Stimulated activated effector memory CD8-positive, alpha-beta T cell treated with anti-CD3 and anti-CD28 coated beads, Interleukin-12 subunit alpha, Interleukin-12 subunit beta, amount 100 ng/mL, for 72 hours (primary cell): ENCODE data around the gene FOXF2.
A peak's percentile ranks its signal among the peaks of the same experiment; 100 is the strongest.
"Not testable (repeated sequence)": the region's sequence is repeated elsewhere in the genome, so short reads cannot be mapped to it uniquely, and the experiment has no call there.

Experiments
- ATAC-seq: fragments of 150-1000 bp; cut with Tn5 transposase; 2 replicates; pipeline ENCODE4 v1.10.0; 2021
- DNase-seq, 2 donors: peaks; one replicate each; pipeline ENCODE4 v3.0.0; 2021 to 2022; ENCODE audit warnings: low spot score in 2 of 2
- H3K27ac Mint-ChIP-seq: one replicate; pipeline ENCODE4 v1.8.0; 2022; ENCODE audit warnings: mild to moderate bottlenecking, mixed read lengths
- H3K36me3 Mint-ChIP-seq: one replicate; pipeline ENCODE4 v1.8.0; 2022; ENCODE audit warnings: mild to moderate bottlenecking, mixed read lengths
- H3K4me1 Mint-ChIP-seq: one replicate; pipeline ENCODE4 v1.8.0; 2022; ENCODE audit warnings: mixed read lengths
- H3K4me3 Mint-ChIP-seq: one replicate; pipeline ENCODE4 v1.8.0; 2022; ENCODE audit warnings: mild to moderate bottlenecking, mixed read lengths
- H3K9me3 Mint-ChIP-seq: one replicate; pipeline ENCODE4 v1.8.0; 2022; ENCODE audit warnings: mixed read lengths

The FOXF2 gene

DNA sequence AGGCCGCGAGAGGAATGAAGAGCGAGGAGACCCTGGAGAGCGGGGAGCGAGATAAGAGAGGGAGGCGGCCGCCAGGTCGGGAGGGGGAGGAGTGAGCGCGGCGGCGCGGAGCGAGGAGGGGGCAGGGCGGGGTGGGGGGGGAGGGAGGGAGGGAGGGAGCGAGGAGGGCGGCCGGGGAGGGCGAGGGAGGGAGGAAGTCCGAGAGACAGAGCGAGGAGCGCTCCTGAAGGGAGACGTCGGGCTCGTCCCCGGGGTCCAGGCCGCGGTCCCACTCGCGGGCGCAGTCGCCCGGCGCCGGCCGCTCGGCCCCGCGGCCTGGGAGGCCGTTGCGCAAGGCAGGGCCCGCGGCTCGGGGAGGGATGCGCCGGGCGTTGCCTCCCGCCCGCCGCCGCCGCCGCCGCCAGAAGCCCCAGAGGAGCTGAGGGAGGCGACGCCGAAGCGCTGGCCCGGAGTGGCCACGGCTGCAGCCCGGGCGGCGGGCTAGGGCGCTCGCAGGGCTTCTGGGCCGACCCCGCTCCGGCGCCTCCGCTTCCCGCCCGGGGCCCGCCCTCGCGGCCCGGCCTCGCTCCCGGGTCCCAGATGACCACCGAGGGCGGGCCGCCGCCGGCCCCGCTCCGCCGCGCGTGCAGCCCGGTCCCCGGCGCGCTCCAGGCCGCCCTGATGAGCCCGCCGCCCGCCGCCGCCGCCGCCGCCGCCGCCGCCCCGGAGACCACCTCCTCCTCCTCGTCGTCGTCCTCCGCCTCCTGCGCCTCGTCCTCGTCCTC, at the start of gene FOXF2:
FOXF2 (plus strand) TSS at position 208 of the 764 bp plus-strand sequence; CDS start at position 580, 372 bp downstream.
- Mint-ChIP-seq H3K27ac (peak within 1 kb of the TSS; percentile 56), H3K4me1 (peaks cover 28% of the 10 kb centered on the region), H3K9me3 (no peaks in the 10 kb centered on the region), H3K36me3 (peaks cover 16% of the 10 kb centered on the region), H3K4me3 (peak within 1 kb of the TSS; percentile 68)
- DNase-seq, result no peak
- ATAC-seq, result no peak

DNA sequence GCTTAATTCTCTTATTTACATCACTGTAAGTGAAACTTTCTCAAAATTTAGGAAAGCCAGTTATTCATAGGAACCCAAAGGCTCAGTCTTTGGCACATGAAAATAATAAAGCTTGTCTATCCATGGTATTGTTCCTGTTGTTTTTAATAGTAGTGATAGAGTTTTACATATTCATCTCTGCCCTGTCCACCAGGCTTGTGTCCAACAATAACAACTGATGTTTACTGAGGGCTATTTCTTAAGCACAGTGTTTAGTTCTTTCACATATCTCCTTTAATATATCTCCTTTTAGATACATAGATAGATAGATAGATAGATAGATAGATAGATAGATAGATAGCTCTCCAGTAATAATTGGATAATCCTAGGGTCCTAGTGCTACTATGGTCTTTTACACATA, 43.3 kb upstream of the FOXF2 start:
- DNase-seq (no peak), ATAC-seq (no peak)
- Mint-ChIP-seq H3K9me3 (peaks cover 5% of the 10 kb centered on the region), H3K4me1 (no peaks in the 10 kb centered on the region), H3K36me3 (no peaks in the 10 kb centered on the region), H3K4me3 (no peak overlapping the region), H3K27ac (no peak overlapping the region)

DNA sequence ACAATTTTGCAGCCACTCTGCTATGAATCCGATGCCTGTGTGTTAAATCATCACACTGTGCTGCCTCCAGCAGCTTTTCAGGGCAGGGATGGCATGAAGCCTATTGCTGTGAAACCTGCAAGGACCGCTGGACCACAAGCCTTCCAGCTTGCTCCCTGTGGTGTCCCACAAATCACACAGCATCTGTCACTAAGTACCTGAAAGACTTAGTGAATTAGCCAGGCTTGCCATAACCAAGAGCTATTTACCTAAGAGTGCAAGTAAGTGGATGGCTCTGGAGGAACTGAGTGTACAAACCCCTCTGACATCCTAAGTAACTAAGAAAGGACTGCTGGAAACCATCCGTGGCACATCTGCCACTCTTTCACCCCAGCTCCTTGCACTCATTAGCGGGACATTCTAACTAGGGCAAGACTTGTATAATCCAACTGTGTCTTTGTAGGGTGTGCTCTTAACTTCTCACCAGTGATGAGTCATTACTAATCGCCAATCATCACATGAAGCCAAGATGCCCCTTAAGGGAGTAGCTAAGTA, 42.8 kb upstream of the FOXF2 start:
- no peaks in the 10 kb centered on the region for H3K36me3 Mint-ChIP-seq
- no peaks in the 10 kb centered on the region for H3K4me1 Mint-ChIP-seq
- ATAC-seq, result no peak
- H3K27ac Mint-ChIP-seq, result no peak overlapping the region
- H3K4me3 Mint-ChIP-seq, result no peak overlapping the region
- H3K9me3 Mint-ChIP-seq, result peaks cover 9% of the 10 kb centered on the region
- no peak for DNase-seq

DNA sequence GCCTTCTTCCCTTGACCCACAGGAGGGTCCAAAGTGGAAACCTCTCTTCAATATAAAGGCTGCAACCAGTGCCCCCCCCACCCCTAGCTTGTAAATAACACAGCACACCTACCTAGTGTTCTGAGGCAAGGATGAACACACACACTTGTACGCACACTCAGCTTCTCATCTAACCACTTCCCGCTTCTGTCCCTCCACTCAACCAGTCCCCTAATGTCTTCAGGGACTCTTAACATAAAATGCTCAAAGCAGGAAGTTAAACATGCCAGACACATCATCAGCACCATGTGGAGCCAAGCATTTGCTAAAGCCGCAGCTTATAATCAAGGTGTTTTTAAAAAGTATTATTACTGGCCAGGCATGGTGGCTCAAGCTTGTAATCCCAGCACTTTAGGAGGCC, 42.2 kb upstream of the FOXF2 start:
- peaks cover 13% of the 10 kb centered on the region for H3K9me3 Mint-ChIP-seq
- no peak for DNase-seq
- no peaks in the 10 kb centered on the region for H3K4me1 Mint-ChIP-seq
- no peaks in the 10 kb centered on the region for H3K36me3 Mint-ChIP-seq
- H3K4me3 Mint-ChIP-seq, result no peak overlapping the region
- ATAC-seq, result no peak
- no peak overlapping the region for H3K27ac Mint-ChIP-seq

DNA sequence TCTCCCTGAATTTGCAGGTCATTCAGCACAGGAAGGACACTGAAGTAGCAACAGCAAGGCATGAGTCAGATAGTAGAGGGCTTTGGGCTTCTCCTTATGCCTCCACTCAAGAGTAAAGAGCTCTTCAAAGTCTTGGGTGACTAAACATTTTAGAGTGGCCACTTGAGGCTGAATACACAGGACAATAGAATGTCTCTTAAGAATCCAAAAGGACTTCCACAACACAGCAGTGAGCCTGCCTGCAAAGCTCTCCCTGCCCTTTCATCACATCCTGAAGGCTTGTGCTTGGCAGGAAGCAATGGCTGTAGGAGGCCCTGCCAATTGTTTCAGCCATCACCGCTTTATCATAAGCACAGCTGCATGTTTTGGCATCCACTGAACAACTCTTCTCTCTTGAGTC, 40.7 kb upstream of the FOXF2 start:
- no peak for DNase-seq
- peaks cover 13% of the 10 kb centered on the region for H3K9me3 Mint-ChIP-seq
- no peak overlapping the region for H3K4me3 Mint-ChIP-seq
- H3K4me1 Mint-ChIP-seq, result no peaks in the 10 kb centered on the region
- H3K36me3 Mint-ChIP-seq, result no peaks in the 10 kb centered on the region
- ATAC-seq, result no peak
- H3K27ac Mint-ChIP-seq, result no peak overlapping the region

DNA sequence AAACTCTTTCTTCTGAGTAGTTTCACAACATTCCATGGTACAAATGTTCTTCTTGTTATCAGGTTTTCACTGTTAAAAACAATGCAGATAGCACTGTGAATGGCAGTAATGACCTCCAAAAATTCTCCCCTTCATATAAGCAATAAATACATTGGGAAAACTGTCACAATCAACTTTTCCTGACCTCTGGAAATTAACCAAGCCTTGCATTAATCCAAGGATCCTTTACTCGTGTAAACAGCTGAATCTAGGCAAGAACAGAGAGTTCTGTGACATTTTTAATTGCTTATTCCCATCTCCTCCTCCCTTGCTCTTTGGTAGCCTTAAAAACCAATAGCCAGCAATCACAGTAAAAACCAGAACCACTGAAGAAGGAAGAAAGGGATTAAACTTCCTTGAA, 39.7 kb upstream of the FOXF2 start:
- H3K9me3 Mint-ChIP-seq, result peaks cover 10% of the 10 kb centered on the region
- H3K36me3 Mint-ChIP-seq, result no peaks in the 10 kb centered on the region
- DNase-seq (no peak), ATAC-seq (no peak)
- H3K4me1 Mint-ChIP-seq, result no peaks in the 10 kb centered on the region
- no peak overlapping the region for H3K4me3 Mint-ChIP-seq
- H3K27ac Mint-ChIP-seq, result no peak overlapping the region

DNA sequence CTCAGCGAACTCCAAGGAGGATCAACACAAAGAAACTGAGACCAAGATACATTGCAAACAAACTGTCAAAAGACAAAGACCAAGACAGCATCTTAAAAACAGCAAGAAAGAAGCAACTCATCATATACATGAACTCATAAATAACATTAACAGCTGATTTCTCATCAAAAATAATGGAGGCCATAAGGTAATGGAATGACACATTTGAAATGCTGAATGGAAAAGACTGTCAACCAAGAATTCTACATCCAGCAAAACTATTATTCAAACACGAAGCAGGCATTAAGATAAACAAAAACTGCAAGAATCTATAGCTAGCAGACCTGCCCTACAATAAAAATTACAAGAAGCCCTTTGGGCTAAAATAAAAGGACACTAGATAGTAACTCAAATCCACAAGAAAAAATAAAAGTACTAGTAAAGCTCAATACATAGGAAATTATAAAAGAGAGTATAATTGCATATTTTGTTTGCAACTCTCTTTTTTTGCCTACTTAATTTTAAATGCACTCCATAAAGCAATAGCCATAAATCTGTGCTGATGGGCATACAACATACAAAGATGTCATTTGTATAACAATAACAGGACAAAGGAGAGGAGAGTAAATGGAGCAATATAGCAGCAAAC, 37.9 kb upstream of the FOXF2 start:
- Mint-ChIP-seq H3K9me3 (peaks cover 10% of the 10 kb centered on the region), H3K4me3 (no peak overlapping the region), H3K36me3 (no peaks in the 10 kb centered on the region), H3K4me1 (no peaks in the 10 kb centered on the region), H3K27ac (no peak overlapping the region)
- ATAC-seq (no peak), DNase-seq (no peak)

DNA sequence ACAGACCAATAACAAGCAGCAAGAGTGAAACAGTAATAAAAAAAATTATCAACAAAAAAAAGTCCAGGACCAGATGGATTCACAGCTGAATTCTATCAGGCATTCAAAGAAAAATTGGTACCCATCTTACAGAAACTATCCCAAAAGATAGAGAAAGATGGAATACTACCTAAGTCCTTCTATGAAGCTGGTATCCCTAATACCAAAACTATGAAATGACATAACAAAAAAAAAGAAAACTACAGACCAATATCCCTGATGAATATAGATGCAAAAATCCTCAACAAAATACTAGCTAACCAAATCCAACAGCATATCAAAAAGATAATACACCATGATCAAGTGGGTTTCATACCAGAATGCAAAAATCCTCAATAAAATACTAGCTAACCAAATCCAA, 34.3 kb upstream of the FOXF2 start:
- H3K36me3 Mint-ChIP-seq, H3K4me3 Mint-ChIP-seq, DNase-seq, ATAC-seq, H3K27ac Mint-ChIP-seq, H3K4me1 Mint-ChIP-seq: not testable (repeated sequence)
- peaks cover 10% of the 10 kb centered on the region for H3K9me3 Mint-ChIP-seq

DNA sequence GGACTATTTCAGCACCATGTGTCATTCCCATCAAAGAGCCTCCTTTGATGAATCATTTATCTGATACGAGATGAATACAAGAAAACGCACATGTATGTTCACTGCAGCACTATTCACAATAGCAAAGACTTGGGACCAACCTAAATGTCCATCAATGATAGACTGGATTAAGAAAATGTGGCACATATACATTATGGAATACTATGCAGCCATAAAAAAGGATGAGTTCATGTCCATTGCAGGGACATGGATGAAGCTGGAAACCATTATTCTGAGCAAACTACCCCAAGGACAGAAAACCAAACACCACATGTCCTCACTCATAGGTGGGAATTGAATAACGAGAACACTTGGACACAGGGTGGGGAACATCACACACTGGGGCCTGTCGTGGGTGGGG, 27.7 kb upstream of the FOXF2 start:
- H3K4me1 Mint-ChIP-seq, H3K9me3 Mint-ChIP-seq, H3K27ac Mint-ChIP-seq, DNase-seq, H3K4me3 Mint-ChIP-seq, ATAC-seq, H3K36me3 Mint-ChIP-seq: not testable (repeated sequence)

DNA sequence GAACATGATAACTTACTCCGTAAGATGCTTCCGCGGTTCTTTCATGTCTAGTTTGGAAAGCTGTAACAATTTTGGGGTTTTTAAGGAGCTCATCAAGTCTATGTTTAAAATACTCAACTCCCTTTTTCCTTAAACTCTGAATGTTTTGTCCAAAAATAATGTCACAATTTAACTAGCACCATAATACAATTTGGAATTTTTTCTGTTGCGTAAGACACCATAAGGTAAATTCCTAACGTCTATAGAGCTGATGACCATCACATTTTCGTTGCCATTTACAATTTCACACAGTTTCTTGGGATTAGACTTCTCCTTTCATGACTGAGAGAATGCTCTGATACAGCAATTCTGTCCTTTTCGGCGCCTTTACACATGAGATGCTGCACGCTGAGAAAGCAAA, 26.7 kb upstream of the FOXF2 start:
- Mint-ChIP-seq H3K9me3 (no peaks in the 10 kb centered on the region), H3K4me3 (no peak overlapping the region), H3K36me3 (no peaks in the 10 kb centered on the region), H3K27ac (no peak overlapping the region), H3K4me1 (no peaks in the 10 kb centered on the region)
- no peak for DNase-seq
- ATAC-seq, result no peak

DNA sequence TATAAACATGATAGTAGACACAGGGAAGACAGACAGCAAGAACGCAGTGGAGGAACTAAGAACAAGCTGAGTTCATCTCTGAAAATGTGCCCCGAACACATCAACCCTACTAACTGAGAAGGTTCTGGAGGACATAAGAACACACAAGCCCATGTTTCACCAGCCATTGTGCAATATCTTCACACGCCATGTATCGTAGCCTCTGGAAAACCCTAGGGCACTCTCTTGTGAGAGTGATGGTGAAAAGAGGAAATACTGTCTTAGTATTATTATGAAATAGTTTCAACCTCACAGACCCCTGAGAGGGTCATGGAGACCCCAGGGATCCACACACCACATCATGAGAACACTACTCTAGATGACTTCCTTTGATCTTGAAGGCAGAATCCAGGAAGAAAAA, 26.1 kb upstream of the FOXF2 start:
- ATAC-seq (no peak), DNase-seq (no peak)
- Mint-ChIP-seq H3K27ac (no peak overlapping the region), H3K4me1 (no peaks in the 10 kb centered on the region), H3K4me3 (no peak overlapping the region), H3K9me3 (no peaks in the 10 kb centered on the region), H3K36me3 (no peaks in the 10 kb centered on the region)

DNA sequence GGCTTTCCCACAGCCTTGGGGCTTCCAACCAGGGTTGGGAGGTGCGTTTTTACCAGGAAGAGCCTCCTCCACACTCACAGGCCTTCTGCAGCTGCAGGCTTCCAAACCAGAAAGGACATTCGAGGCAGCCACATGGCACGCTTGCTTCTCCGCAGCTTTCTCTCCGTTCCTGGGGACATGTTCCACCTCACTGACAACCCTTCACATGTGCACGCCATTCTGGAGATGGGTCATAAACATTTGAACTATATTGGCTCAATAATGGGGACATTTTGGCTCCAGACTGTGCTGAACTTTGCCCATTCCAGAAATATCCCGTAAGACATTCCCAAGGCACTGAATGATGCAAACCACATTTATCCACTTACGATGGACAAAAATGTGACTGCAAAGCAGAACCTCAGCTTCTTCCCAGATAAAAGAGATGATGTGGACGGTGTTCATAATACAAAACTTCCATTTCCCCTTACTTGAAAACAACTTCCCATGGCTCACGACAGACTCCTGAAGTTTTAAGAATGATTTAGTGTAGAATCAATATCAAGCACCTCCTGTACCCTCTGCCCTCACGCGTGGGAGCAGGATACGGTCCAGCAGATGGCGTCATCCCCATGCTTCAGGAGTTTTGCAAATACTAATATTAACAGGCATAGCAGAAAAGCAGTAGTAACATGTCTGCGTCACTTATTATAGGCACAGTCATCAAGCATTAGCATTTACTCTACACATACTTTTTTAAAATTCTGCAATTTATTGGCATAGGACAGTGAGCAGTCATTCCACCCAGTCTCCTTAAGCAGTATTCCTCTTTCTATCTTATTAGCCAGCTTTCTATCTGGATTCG, 25.4 kb upstream of the FOXF2 start:
- Mint-ChIP-seq H3K4me1 (no peaks in the 10 kb centered on the region), H3K9me3 (no peaks in the 10 kb centered on the region), H3K36me3 (no peaks in the 10 kb centered on the region), H3K27ac (no peak overlapping the region), H3K4me3 (no peak overlapping the region)
- no peak for DNase-seq
- no peak for ATAC-seq

DNA sequence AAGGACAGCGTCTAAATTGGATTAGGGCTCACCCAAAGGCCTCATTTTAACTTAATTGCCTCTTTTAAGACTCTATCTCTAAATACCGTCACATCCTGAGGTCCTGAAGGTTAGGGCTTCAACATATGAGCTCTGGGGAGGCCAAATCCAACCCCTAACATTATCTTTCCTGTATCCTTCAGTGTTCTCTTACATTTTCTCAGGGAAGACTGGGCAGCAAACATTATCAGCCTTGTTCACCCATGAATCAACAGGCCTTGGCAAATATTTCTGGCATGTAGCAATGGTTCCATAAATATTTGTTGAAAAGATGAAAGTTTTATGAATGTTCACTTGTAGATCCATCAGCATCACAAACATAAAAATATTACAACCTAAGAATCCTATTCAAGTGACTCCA, 24.6 kb upstream of the FOXF2 start:
- Mint-ChIP-seq H3K9me3 (peaks cover 3% of the 10 kb centered on the region), H3K4me1 (no peaks in the 10 kb centered on the region), H3K27ac (no peak overlapping the region), H3K4me3 (no peak overlapping the region), H3K36me3 (no peaks in the 10 kb centered on the region)
- ATAC-seq, result no peak
- DNase-seq, result no peak

DNA sequence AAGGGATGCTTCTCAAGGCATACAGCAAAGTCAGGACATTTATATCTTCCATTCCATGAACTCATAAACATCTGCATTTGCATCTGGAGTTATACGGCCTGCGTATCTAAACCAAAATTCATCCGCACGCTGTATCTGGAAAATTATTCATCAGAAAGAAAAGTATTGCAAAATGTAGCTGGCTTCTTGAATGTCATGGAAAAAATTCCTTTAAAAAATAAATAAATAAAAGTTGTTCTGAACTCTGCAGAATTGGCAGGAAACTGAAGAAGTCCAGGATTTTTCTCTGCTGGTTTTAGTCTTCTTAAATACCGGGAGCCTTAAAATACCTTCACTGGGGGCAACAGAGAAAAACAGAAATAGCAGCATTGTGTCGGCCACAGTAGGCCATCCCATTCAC, 23.7 kb upstream of the FOXF2 start:
- DNase-seq (no peak), ATAC-seq (no peak)
- Mint-ChIP-seq H3K4me3 (no peak overlapping the region), H3K4me1 (no peaks in the 10 kb centered on the region), H3K9me3 (peaks cover 3% of the 10 kb centered on the region), H3K36me3 (no peaks in the 10 kb centered on the region), H3K27ac (no peak overlapping the region)

DNA sequence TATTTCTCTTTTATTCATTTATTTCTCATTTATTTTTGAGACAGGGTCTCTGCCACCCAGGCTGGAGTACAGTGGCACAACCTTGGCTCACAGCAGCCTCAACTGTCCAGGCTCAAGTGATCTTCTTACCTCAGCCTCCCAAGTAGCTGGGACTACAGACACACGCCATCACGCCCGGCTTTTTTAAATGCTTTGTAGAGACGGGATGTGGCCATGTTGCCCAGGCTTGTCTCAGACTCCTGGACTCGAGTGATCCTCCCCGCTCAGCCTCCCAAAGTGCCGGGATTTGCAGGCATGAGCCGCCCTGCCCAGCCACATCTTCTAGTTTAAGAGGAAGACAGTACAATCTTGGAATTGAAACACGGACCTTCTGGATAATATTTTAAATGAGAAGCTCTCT, 21.6 kb upstream of the FOXF2 start:
- ATAC-seq (no peak), DNase-seq (no peak)
- H3K36me3 Mint-ChIP-seq, result no peaks in the 10 kb centered on the region
- no peaks in the 10 kb centered on the region for H3K4me1 Mint-ChIP-seq
- H3K27ac Mint-ChIP-seq, result no peak overlapping the region
- peaks cover 3% of the 10 kb centered on the region for H3K9me3 Mint-ChIP-seq
- no peak overlapping the region for H3K4me3 Mint-ChIP-seq
